Fibroblast of lung (primary cell): ENCODE data around the gene BEND3.

Experiments
- EZH2 ChIP-seq: IDR thresholded peaks from 2 replicates; pipeline ENCODE4 v1.5.1; 2012; ENCODE audit warnings: low read length, control low read depth, mild to moderate bottlenecking; ENCODE audit errors: missing control alignments
- TF ChIP-seq, protein P1 (sequence below), 2 donors: IDR thresholded peaks in 1 of 2; conservative IDR thresholded peaks in 1 of 2; 1 replicate in 1 of 2; 2 replicates in 1 of 2; pipeline ENCODE4 v1.5.1; 2011 to 2012; ENCODE audit warnings: low read length in 2 of 2, control low read depth in 1 of 2, inconsistent platforms in 1 of 2, low read depth in 1 of 2, mild to moderate bottlenecking in 1 of 2

GRCh38 chr6:107154131-107154800 lies 39.0 kb upstream of the BEND3 start:
- TF ChIP-seq, protein P1, sequence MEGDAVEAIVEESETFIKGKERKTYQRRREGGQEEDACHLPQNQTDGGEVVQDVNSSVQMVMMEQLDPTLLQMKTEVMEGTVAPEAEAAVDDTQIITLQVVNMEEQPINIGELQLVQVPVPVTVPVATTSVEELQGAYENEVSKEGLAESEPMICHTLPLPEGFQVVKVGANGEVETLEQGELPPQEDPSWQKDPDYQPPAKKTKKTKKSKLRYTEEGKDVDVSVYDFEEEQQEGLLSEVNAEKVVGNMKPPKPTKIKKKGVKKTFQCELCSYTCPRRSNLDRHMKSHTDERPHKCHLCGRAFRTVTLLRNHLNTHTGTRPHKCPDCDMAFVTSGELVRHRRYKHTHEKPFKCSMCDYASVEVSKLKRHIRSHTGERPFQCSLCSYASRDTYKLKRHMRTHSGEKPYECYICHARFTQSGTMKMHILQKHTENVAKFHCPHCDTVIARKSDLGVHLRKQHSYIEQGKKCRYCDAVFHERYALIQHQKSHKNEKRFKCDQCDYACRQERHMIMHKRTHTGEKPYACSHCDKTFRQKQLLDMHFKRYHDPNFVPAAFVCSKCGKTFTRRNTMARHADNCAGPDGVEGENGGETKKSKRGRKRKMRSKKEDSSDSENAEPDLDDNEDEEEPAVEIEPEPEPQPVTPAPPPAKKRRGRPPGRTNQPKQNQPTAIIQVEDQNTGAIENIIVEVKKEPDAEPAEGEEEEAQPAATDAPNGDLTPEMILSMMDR (conservative IDR thresholded peaks at IDR 0.05 in 1 of 2, IDR thresholded peaks at IDR 0.05 in 1 of 2; ENCODE audit: low read depth in 1 of 2, low read length in 2 of 2): no peak
- no peak for TF ChIP-seq EZH2
